ENCODE results near the gene CCL7. TPM values are rescaled to one million over a fixed set of nuclear protein-coding genes. Genes with fewer than 3 reads are reported as not detected.

CCL7 gene
- total and polyA plus RNA-seq, 9 of the 15 experiments (the other 6 are each of a cell fraction or from before 2014, with no cell fraction given): not detected

DNA sequence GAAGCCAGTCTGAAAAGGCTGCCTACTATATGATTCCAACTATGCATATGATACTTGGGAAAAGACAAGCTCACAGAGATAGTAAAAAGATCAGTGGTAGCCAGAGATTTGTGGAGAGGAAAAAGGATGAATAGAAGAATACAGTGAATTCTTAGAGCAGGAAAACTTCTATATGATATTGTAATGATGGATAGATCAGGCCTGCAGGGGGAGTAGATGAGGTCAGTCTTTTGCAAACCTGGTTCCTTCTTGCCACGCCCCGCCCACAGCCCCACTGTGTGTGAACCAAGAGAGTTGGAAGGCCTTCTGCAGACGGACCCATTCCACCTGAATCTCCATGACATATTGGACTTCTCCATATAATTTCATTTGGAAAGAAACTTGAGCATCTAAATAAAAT, 48.5 kb downstream of the CCL7 start (continued):
- TF ChIP-seq ZBTB2 (IDR thresholded peaks at IDR 0.05) (no peak), PURB (CRISPR knock-in tag; IDR thresholded peaks at IDR 0.05; ENCODE audit: low read depth) (no peak), ZBTB8A (IDR thresholded peaks at IDR 0.05; ENCODE audit: partially characterized antibody) (no peak), RFX7 (CRISPR knock-in tag; IDR thresholded peaks at IDR 0.05) (no peak), MYNN (IDR thresholded peaks at IDR 0.05) (no peak), MYNN (CRISPR knock-in tag; IDR thresholded peaks at IDR 0.05) (no peak), ZSCAN32 (CRISPR knock-in tag; IDR thresholded peaks at IDR 0.05) (no peak), ARID3A (IDR thresholded peaks at IDR 0.05; ENCODE audit: borderline replicate concordance, low read depth, low read length) (peak; percentile 73; the same call in 1 of the 2 replicates), RAD21 (CRISPR knock-in tag; conservative IDR thresholded peaks at IDR 0.05 in 1 of 2, IDR thresholded peaks at IDR 0.05 in 1 of 2) (peak in 1 of 2 experiments; percentile 22; a peak in 1 of 4 replicates), ZEB2 (IDR thresholded peaks at IDR 0.05) (no peak), ZKSCAN3 (CRISPR knock-in tag; IDR thresholded peaks at IDR 0.05) (no peak), TCF7 (IDR thresholded peaks at IDR 0.05; ENCODE audit: borderline replicate concordance) (no peak), MTF1 (CRISPR knock-in tag; IDR thresholded peaks at IDR 0.05; ENCODE audit: borderline replicate concordance) (no peak), CCNT2 (IDR thresholded peaks at IDR 0.05; ENCODE audit: borderline replicate concordance, extremely low read depth, insufficient read length, low read depth, low read length) (no peak), PHF20 (IDR thresholded peaks at IDR 0.05; ENCODE audit: partially characterized antibody) (no peak), RBM14 (IDR thresholded peaks at IDR 0.05; ENCODE audit: borderline replicate concordance, insufficient read depth, low read depth, low read length) (no peak), HDAC8 (tag; IDR thresholded peaks at IDR 0.05) (no peak)
